HEK293T (cell line): ENCODE results near the gene LSAMP.
"Not testable (repeated sequence)": the region's sequence is repeated elsewhere in the genome, so short reads cannot be mapped to it uniquely, and the experiment has no call there.

ENCODE experiments used
- CTCF ChIA-PET: fragments of 350-600 bp; formaldehyde crosslinking; extraction: SDS; loops from one replicate; lab custom pipeline; 2021; ENCODE audit warnings: antibody characterized with exemption, inconsistent platforms; lab: Yijun Ruan, JAX
- POLR2A ChIA-PET: fragments of 350-600 bp; formaldehyde crosslinking; extraction: SDS; loops from one replicate; lab custom pipeline; 2020; ENCODE audit warnings: antibody characterized with exemption, inconsistent platforms; lab: Yijun Ruan, JAX
- DNase-seq: peaks from one replicate; pipeline ENCODE4 v3.0.0; 2012; ENCODE audit warnings: mixed read lengths; ENCODE audit errors: extremely low spot score
- ARNT ChIP-seq: fragments of 450-650 bp; IDR thresholded peaks from 2 replicates; pipeline ENCODE4 v1.6.1; 2017; ENCODE audit warnings: mild to moderate bottlenecking
- BHLHE40 ChIP-seq: fragments of 450-650 bp; IDR thresholded peaks from 2 replicates; pipeline ENCODE4 v1.6.1; 2016; ENCODE audit warnings: mild to moderate bottlenecking, moderate library complexity, borderline replicate concordance
- CTBP1 ChIP-seq: fragments of 450-650 bp; IDR thresholded peaks from 2 replicates; pipeline ENCODE4 v1.6.1; 2016; ENCODE audit warnings: borderline replicate concordance
- ELF4 ChIP-seq: fragments of 450-650 bp; IDR thresholded peaks from 2 replicates; pipeline ENCODE4 v1.6.1; 2017; ENCODE audit warnings: antibody characterized with exemption
- FOXA1 ChIP-seq: fragments of 450-650 bp; IDR thresholded peaks from 2 replicates; pipeline ENCODE4 v1.6.1; 2016; ENCODE audit warnings: mild to moderate bottlenecking
- FOXK2 ChIP-seq: fragments of 450-650 bp; IDR thresholded peaks from 2 replicates; pipeline ENCODE4 v1.6.1; 2016; ENCODE audit warnings: mild to moderate bottlenecking
- FOXM1 ChIP-seq: fragments of 450-650 bp; IDR thresholded peaks from 2 replicates; pipeline ENCODE4 v1.6.1; 2017; ENCODE audit warnings: mild to moderate bottlenecking, borderline replicate concordance
- HDGF ChIP-seq: fragments of 450-650 bp; IDR thresholded peaks from 2 replicates; pipeline ENCODE4 v1.6.1; 2017; ENCODE audit warnings: antibody characterized with exemption, borderline replicate concordance
- L3MBTL2 ChIP-seq: fragments of 450-650 bp; conservative IDR thresholded peaks from 2 replicates; pipeline ENCODE4 v1.6.1; 2016; ENCODE audit warnings: mild to moderate bottlenecking
- LEF1 ChIP-seq: fragments of 450-650 bp; IDR thresholded peaks from 2 replicates; pipeline ENCODE4 v1.6.1; 2017; ENCODE audit warnings: mild to moderate bottlenecking, borderline replicate concordance
- NFRKB ChIP-seq: fragments of 450-650 bp; IDR thresholded peaks from 2 replicates; pipeline ENCODE4 v1.6.1; 2016; ENCODE audit warnings: mild to moderate bottlenecking, moderate library complexity
- SP1 ChIP-seq: fragments of 450-650 bp; IDR thresholded peaks from 2 replicates; pipeline ENCODE4 v1.6.1; 2017
- SUZ12 ChIP-seq: fragments of 450-650 bp; IDR thresholded peaks from 2 replicates; pipeline ENCODE4 v1.6.1; 2016; ENCODE audit warnings: mild to moderate bottlenecking
- TARDBP ChIP-seq: fragments of 450-650 bp; IDR thresholded peaks from 2 replicates; pipeline ENCODE4 v1.6.1; 2016
- ZNF384 ChIP-seq: fragments of 450-650 bp; IDR thresholded peaks from 2 replicates; pipeline ENCODE4 v1.6.1; 2016
- TF ChIP-seq, protein P1 (sequence below): fragments of 450-650 bp; IDR thresholded peaks from 2 replicates; pipeline ENCODE4 v1.6.1; 2016

Gene LSAMP

DNA sequence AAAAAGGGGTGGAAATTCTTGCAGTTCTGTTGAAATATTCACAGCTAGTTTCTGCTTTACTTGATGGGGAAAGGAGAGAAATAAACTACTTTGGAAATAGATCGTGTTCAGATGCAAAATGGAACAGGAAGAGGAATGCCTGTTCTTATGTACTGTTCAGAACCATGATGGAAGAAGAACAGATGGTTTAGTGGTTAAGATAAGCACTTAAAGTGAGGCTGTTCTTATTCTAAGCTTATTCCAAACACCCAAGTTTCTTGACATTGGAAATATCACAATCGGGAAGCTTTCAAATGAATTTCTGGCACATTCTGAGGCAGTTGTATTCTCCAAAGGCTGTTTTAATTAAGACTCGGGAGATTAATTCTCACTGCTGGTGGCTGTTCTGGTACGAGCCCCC lies 228.5 kb downstream of the LSAMP start:
- TF ChIP-seq NFRKB (no peak), FOXK2 (no peak), BHLHE40 (no peak), CTBP1 (no peak), L3MBTL2 (no peak), ELF4 (no peak), SP1 (no peak), LEF1 (no peak), HDGF (no peak), FOXM1 (no peak), ARNT (no peak), ZNF384 (no peak), TARDBP (no peak), SUZ12 (no peak), FOXA1 (no peak)
- TF ChIP-seq, protein P1, sequence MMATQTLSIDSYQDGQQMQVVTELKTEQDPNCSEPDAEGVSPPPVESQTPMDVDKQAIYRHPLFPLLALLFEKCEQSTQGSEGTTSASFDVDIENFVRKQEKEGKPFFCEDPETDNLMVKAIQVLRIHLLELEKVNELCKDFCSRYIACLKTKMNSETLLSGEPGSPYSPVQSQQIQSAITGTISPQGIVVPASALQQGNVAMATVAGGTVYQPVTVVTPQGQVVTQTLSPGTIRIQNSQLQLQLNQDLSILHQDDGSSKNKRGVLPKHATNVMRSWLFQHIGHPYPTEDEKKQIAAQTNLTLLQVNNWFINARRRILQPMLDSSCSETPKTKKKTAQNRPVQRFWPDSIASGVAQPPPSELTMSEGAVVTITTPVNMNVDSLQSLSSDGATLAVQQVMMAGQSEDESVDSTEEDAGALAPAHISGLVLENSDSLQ, result no peak
- DNase-seq, result no peak
- POLR2A ChIA-PET, result no interaction called here
- CTCF ChIA-PET, result no interaction called here

DNA sequence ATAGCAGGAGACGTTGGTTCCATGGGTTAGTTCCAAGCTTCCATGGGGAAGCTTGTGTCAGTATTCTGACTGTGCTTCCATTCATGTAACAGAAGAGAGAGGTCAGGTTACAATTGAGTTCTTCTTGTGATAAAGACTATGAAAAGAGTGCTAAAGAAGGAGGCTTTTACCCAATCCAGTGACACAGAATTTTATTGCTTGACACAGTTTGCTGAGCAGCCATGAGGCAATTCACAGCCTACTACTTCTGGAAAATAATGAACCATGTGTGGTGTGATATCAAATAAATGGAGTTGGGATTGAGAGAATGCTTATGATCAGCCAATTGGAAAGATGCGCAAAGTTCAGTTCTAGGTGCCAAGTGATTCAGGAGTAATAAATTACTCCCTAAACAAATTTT lies 233.4 kb downstream of the LSAMP start:
- TF ChIP-seq FOXK2 (no peak), LEF1 (no peak), CTBP1 (no peak), TARDBP (no peak), FOXM1 (no peak), HDGF (no peak), ZNF384 (no peak), ELF4 (no peak), SP1 (no peak), FOXA1 (no peak)
- ChIA-PET POLR2A (no interaction called here), CTCF (no interaction called here)
- DNase-seq, result no peak

DNA sequence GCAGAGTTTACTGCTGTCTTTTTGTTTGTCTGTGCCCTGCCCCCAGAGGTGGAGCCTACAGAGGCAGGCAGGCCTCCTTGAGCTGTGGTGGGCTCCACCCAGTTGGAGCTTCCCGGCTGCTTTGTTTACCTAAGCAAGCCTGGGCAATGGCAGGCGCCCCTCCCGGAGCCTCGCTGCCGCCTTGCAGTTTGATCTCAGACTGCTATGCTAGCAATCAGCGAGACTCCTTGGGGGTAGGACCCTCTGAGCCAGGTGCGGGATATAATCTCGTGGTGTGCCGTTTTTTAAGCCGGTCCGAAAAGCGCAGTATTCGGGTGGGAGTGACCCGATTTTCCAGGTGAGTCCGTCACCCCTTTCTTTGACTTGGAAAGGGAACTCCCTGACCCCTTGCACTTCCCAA lies 236.5 kb downstream of the LSAMP start:
- DNase-seq, CTCF ChIA-PET, POLR2A ChIA-PET: not testable (repeated sequence)

DNA sequence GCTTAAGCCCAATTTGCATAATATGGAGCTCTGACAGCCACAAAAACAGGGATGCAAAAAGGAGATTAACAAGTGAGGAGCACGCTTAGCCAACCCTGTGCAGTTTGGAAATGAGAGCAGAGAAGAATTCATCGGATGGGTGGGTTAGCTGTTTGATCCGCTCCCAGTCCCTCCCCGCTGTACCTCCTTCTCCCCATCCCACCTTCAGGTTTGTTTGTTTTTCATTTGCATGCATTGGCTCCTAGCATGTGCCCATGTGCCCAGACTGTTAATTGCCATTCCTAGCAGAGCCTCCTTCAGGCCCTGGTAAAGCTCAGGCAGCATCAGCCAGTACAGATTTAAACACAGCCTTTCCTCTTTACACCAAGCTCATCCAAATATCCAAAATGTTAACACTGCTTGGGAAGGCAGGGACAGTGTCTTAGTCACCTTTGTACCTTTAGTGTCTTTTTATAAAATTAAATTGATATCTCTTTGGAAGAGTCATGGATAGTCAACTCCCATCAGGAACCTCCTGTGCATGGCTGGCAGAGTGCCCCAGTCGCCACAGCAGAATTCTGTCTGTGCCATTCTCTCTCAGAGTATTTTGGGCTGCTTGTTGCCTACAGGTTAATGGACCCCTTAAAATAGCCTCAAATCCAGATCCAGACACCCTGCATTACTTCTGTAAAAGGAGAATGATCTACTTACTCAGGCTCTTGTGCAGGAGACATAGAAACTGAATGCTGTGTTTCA lies 244.2 kb downstream of the LSAMP start:
- POLR2A ChIA-PET, result no interaction called here
- TF ChIP-seq BHLHE40 (no peak), ARNT (no peak), HDGF (no peak), TARDBP (no peak), ZNF384 (no peak), L3MBTL2 (no peak), FOXM1 (no peak), SP1 (no peak), SUZ12 (no peak), NFRKB (no peak), ELF4 (no peak), LEF1 (no peak), FOXA1 (no peak), FOXK2 (no peak), CTBP1 (no peak)
- TF ChIP-seq, protein P1, result no peak
- CTCF ChIA-PET, result no interaction called here
- DNase-seq, result no peak

DNA sequence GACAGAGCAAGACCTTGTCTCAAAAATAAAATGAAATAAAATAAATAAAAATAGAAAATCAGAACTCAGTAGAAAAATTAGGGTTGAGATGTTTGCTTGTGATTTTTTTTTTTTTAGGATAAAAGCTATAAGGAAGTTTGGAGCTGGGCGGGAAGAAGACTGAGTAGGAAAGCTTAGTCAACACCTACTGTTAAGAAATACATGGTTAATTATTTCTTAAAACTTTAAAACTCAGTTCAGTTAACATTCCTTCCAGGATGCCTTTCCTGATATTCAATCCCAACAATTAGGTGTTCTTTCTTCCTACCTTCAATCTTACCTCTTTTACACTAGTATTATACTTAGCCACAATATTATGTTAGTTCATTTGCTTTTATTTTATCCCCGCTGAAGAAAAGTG lies 246.2 kb downstream of the LSAMP start:
- CTCF ChIA-PET, result no interaction called here
- no peak for DNase-seq
- POLR2A ChIA-PET, result no interaction called here
- TF ChIP-seq FOXK2 (no peak), SUZ12 (no peak), FOXA1 (no peak), FOXM1 (no peak), SP1 (no peak), HDGF (no peak), L3MBTL2 (no peak), CTBP1 (no peak), ELF4 (no peak), LEF1 (no peak), NFRKB (no peak), ZNF384 (no peak), ARNT (no peak), TARDBP (no peak), BHLHE40 (no peak)
- TF ChIP-seq, protein P1, result no peak

DNA sequence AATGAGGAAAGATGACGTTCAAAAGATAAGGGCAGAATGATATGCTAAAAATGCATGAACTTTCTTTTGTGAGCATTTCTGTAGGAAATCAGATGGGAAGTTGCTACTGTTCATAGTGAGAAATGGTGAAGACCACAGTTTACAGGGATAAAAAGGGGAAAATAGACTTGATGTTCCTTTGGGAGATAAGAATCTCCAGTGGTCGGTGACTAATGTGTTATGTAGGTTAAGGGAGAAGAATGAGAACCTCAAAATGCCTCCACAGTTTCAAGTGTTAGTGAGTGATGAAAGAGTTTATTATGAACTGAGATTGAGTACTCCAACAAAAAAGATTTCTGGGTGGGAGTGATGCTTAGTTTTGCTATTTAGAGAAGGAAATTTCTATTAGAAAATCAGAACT lies 247.2 kb downstream of the LSAMP start:
- POLR2A ChIA-PET, result no interaction called here
- DNase-seq, result no peak
- CTCF ChIA-PET, result no interaction called here
- TF ChIP-seq, protein P1, result no peak
- TF ChIP-seq FOXA1 (no peak), HDGF (no peak), SUZ12 (no peak), CTBP1 (no peak), FOXK2 (no peak), BHLHE40 (no peak), ARNT (no peak), LEF1 (no peak), TARDBP (no peak), ELF4 (no peak), ZNF384 (no peak), NFRKB (no peak), FOXM1 (no peak), L3MBTL2 (no peak), SP1 (no peak)
